Right lobe of liver (tissue), 4 donors: Measurements from ENCODE around the gene TRIP11.

Experiments
- CTCF ChIP-seq, 4 donors: fragments of 200-600 bp in 3 of 4; fragments of 450-650 bp in 1 of 4; IDR thresholded peaks; one replicate each; pipeline versions ENCODE4 v1.5.1 to v1.8.0; 2016 to 2022; ENCODE audit warnings: antibody characterized with exemption in 4 of 4, mild to moderate bottlenecking in 2 of 4
- POLR2A ChIP-seq: fragments of 450-650 bp; IDR thresholded peaks from one replicate; pipeline ENCODE4 v1.6.1; 2017; ENCODE audit warnings: antibody characterized with exemption, mild to moderate bottlenecking
- donor health status: DM: no; HTN: no; CAD: no.
- donor health status: DM: no; HTN: no; CAD: no.
- donor health status: DM: no; HTN: yes; CAD: no.

GRCh38 chr14:92004062-92004461 lies 35.8 kb downstream of the TRIP11 start:
- TF ChIP-seq CTCF (IDR thresholded peaks at IDR 0.05) (no peak), POLR2A (no peak)
